Hepatocyte (in vitro differentiated cells): ENCODE measurements around the gene TENM4. TPM values are rescaled to one million over a fixed set of nuclear protein-coding genes. Genes with fewer than 3 reads are reported as not detected.

Experiments used
- DNase-seq: peaks from one replicate; pipeline ENCODE4 v3.0.0-alpha.2; 2016; ENCODE audit warnings: low spot score
- H2AFZ ChIP-seq: fragments of 200-600 bp; sonication (generic); 2 replicates; pipeline ENCODE4 v1.6.0; 2016; ENCODE audit warnings: antibody characterized with exemption, mild to moderate bottlenecking
- H3K27ac ChIP-seq: fragments of 200-600 bp; sonication (generic); 2 replicates; pipeline ENCODE4 v1.5.1; 2016; ENCODE audit warnings: mild to moderate bottlenecking
- H3K27me3 ChIP-seq: fragments of 200-600 bp; sonication (generic); 2 replicates; pipeline ENCODE4 v1.6.1; 2016
- H3K36me3 ChIP-seq: fragments of 200-600 bp; sonication (generic); replicated peaks from 2 replicates; pipeline ENCODE4 v1.5.1; 2016; ENCODE audit warnings: low read depth; ENCODE audit not compliant: insufficient read depth
- H3K4me1 ChIP-seq: fragments of 200-600 bp; sonication (generic); 2 replicates; pipeline ENCODE4 v1.5.1; 2016; ENCODE audit warnings: mild to moderate bottlenecking, moderate library complexity; ENCODE audit not compliant: insufficient read depth
- H3K4me2 ChIP-seq: fragments of 200-600 bp; sonication (generic); 2 replicates; pipeline ENCODE4 v1.6.0; 2016
- H3K4me3 ChIP-seq: fragments of 200-600 bp; sonication (generic); 2 replicates; pipeline ENCODE4 v1.5.1; 2016; ENCODE audit warnings: mild to moderate bottlenecking
- H3K79me2 ChIP-seq: fragments of 200-600 bp; sonication (generic); 2 replicates; pipeline ENCODE4 v1.6.0; 2017; ENCODE audit warnings: mild to moderate bottlenecking
- H3K9me2 ChIP-seq: fragments of 200-600 bp; sonication (generic); replicated peaks from 2 replicates; pipeline ENCODE4 v1.6.0; 2017; ENCODE audit warnings: mild to moderate bottlenecking; ENCODE audit not compliant: insufficient read depth
- H3K9me3 ChIP-seq: fragments of 200-600 bp; sonication (generic); 2 replicates; pipeline ENCODE4 v1.5.1; 2016; ENCODE audit warnings: low read depth, mild to moderate bottlenecking
- H4K20me1 ChIP-seq: fragments of 200-600 bp; sonication (generic); 2 replicates; pipeline ENCODE4 v1.6.0; 2016; ENCODE audit warnings: mild to moderate bottlenecking; ENCODE audit not compliant: insufficient read depth, poor library complexity, severe bottlenecking
- EZH2 ChIP-seq: fragments of 200-600 bp; sonication (generic); IDR thresholded peaks from 2 replicates; pipeline ENCODE4 v1.6.1; 2016; ENCODE audit warnings: antibody characterized with exemption, mild to moderate bottlenecking, borderline replicate concordance
- EZH2phosphoT487 ChIP-seq: fragments of 200-600 bp; sonication (generic); IDR thresholded peaks from one replicate; pipeline ENCODE4 v1.6.1; 2018; ENCODE audit warnings: antibody characterized with exemption, mild to moderate bottlenecking, low read depth, moderate library complexity; ENCODE audit not compliant: unreplicated experiment, severe bottlenecking
- WGBS: methylation state at CpG from one replicate; pipeline ENCODE4 v1.1.6; 2016; ENCODE audit warnings: low lambda C conversion rate; ENCODE audit errors: missing lambda C conversion rate; 5-methylcytosine and 5-hydroxymethylcytosine counted together
- polyA plus RNA-seq: library from polyadenylated mRNA; unstranded; fragments of >200 nt; fragmentation: Nextera tagmentation; extraction: Ambion mirVana; gene quantifications from 2 replicates; pipeline ENCODE4 v1.2.1, GENCODE V29; 2016
- total RNA-seq: library from RNA; depleted of rRNA; stranded (reverse); fragments of >200 nt; gene quantifications from 2 replicates; pipeline ENCODE4 v1.2.3, GENCODE V29; 2014
- TF ChIP-seq, protein P1 (sequence below): fragments of 200-600 bp; sonication (generic); IDR thresholded peaks from 2 replicates; pipeline ENCODE4 v1.5.1; 2016; ENCODE audit warnings: antibody characterized with exemption, mild to moderate bottlenecking; ENCODE audit not compliant: poor library complexity

The TENM4 gene
- total and polyA plus RNA-seq, 2 experiments from 2014 or later: 18.4 to 18.7 TPM

DNA sequence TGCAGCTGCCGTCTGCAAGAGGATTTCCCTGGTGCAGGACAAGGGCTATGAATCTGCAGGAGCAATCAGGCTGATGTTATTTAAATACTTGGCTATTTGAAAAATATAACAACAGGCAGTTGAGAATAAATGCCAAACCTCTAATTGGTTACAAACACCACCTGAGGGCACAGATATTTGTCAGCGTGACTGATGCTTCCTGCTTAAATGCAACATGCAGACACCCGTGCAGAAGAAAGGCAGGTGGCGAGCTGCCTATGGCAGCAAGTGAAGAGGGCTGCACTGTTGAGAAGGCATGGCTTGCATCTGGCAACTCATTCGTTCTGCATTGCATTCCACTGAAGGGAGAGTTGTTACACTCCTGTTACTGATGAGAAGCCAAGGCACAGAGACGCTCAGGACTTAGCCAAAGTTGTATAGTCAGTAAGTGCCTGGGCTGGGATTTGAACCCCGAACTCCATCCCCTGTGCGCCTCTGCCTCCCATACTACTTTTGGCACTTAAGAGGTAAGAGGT lies 350.6 kb downstream of the TENM4 start:
- 79% methylated on average over 8 of the region's 8 CpGs for WGBS
- Histone ChIP-seq H3K36me3 (no peaks in the 10 kb centered on the region), H3K4me2 (no peak overlapping the region), H3K4me3 (no peak overlapping the region), H2AFZ (no peak overlapping the region), H3K27ac (no peak overlapping the region), H3K9me3 (no peaks in the 10 kb centered on the region), H3K4me1 (peaks cover 35% of the 10 kb centered on the region), H3K79me2 (no peaks in the 10 kb centered on the region), H4K20me1 (no peaks in the 10 kb centered on the region), H3K9me2 (no peaks in the 10 kb centered on the region), H3K27me3 (no peaks in the 10 kb centered on the region)
- DNase-seq: no peak
- TF ChIP-seq, protein P1, sequence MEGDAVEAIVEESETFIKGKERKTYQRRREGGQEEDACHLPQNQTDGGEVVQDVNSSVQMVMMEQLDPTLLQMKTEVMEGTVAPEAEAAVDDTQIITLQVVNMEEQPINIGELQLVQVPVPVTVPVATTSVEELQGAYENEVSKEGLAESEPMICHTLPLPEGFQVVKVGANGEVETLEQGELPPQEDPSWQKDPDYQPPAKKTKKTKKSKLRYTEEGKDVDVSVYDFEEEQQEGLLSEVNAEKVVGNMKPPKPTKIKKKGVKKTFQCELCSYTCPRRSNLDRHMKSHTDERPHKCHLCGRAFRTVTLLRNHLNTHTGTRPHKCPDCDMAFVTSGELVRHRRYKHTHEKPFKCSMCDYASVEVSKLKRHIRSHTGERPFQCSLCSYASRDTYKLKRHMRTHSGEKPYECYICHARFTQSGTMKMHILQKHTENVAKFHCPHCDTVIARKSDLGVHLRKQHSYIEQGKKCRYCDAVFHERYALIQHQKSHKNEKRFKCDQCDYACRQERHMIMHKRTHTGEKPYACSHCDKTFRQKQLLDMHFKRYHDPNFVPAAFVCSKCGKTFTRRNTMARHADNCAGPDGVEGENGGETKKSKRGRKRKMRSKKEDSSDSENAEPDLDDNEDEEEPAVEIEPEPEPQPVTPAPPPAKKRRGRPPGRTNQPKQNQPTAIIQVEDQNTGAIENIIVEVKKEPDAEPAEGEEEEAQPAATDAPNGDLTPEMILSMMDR: no peak
- TF ChIP-seq EZH2phosphoT487 (no peak), EZH2 (no peak)

DNA sequence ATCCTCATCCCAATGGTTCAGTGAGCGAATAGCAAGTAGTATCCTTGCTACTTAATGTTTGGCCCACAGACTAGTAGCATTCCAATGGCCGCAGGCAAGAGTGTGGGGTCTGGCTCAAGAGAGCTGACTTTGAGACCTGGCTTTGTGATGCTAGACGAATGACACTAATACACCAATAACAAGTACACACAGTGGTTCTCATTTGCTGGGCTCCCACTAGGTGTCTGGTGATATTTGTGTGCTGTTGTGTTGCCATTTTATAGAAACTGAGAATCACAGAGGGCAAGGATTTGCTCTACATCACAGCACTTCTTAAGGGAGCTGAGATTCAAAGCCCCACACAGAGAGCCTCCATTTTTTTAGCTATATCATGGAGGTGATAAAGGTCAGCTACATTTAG lies 351.2 kb downstream of the TENM4 start:
- H3K79me2 ChIP-seq: no peaks in the 10 kb centered on the region
- H4K20me1 ChIP-seq: no peaks in the 10 kb centered on the region
- H3K4me1 ChIP-seq: peaks cover 35% of the 10 kb centered on the region
- H3K4me3 ChIP-seq: no peak overlapping the region
- H3K27me3 ChIP-seq: no peaks in the 10 kb centered on the region
- no peaks in the 10 kb centered on the region for H3K36me3 ChIP-seq
- H2AFZ ChIP-seq: no peak overlapping the region
- TF ChIP-seq, protein P1: no peak
- no peak for TF ChIP-seq EZH2phosphoT487
- no peak for TF ChIP-seq EZH2
- no peak for DNase-seq
- no peak overlapping the region for H3K4me2 ChIP-seq
- H3K9me2 ChIP-seq: no peaks in the 10 kb centered on the region
- no peaks in the 10 kb centered on the region for H3K9me3 ChIP-seq
- H3K27ac ChIP-seq: no peak overlapping the region
- 91% methylated on average over 3 of the region's 3 CpGs for WGBS

DNA sequence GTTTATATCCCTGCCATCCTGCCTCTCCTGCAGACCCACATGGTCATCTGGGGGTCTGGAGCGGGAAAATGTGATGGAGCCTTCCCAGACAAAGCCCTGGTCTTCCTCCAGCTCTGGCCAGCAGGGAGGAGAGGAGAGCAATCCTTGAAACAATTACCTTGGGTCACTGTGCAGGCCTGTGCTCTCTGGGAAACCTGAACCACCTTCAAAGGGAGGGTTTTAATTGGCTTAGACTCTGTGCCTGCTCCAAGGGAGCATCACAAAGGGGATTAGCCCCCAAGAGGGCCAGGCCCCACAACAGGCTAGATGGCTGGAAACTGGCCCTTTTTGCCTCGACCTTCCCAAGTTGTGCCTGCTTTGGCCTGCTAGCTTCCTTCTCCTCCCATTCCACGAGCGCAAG lies 351.9 kb downstream of the TENM4 start:
- no peak overlapping the region for H3K27ac ChIP-seq
- no peaks in the 10 kb centered on the region for H3K27me3 ChIP-seq
- no peak for DNase-seq
- TF ChIP-seq EZH2: no peak
- TF ChIP-seq, protein P1: no peak
- TF ChIP-seq EZH2phosphoT487: no peak
- 81% methylated on average over 4 of the region's 4 CpGs for WGBS
- H3K36me3 ChIP-seq: no peaks in the 10 kb centered on the region
- H3K4me2 ChIP-seq: no peak overlapping the region
- peaks cover 35% of the 10 kb centered on the region for H3K4me1 ChIP-seq
- H4K20me1 ChIP-seq: no peaks in the 10 kb centered on the region
- no peaks in the 10 kb centered on the region for H3K9me2 ChIP-seq
- H3K79me2 ChIP-seq: no peaks in the 10 kb centered on the region
- no peaks in the 10 kb centered on the region for H3K9me3 ChIP-seq
- H3K4me3 ChIP-seq: no peak overlapping the region
- no peak overlapping the region for H2AFZ ChIP-seq

DNA sequence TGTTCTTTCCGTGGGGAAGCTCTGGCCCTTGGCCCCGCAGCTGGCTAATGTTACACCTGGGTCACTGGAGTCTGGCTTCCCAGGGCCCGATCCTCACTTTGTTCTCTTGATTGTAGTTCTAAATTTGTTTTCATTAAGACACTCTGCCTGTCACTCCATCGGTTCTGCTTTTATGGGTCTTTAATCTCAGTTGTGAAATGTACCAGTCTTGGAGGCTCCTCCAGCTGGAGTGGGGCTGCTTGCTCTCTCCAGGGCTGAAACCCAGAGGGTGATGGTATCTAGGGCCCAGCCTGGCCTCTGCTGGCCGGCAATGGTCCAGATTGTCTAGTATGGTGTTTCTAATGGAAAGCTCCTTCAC lies 352.9 kb downstream of the TENM4 start:
- peak overlapping the region; percentile 60 for H3K4me2 ChIP-seq
- no peak overlapping the region for H3K4me3 ChIP-seq
- WGBS: 21% methylated on average over 5 of the region's 5 CpGs

More for the DNA sequence above, 352.9 kb downstream of the TENM4 start:
- no peaks in the 10 kb centered on the region for H3K36me3 ChIP-seq
- H3K4me1 ChIP-seq: peaks cover 35% of the 10 kb centered on the region
- H3K27me3 ChIP-seq: no peaks in the 10 kb centered on the region
- no peaks in the 10 kb centered on the region for H3K9me3 ChIP-seq
- peak; percentile 48 for DNase-seq
- H3K9me2 ChIP-seq: no peaks in the 10 kb centered on the region
- H3K79me2 ChIP-seq: no peaks in the 10 kb centered on the region
- peak overlapping the region; percentile 64 for H3K27ac ChIP-seq
- no peaks in the 10 kb centered on the region for H4K20me1 ChIP-seq
- H2AFZ ChIP-seq: peak overlapping the region; percentile 12
- TF ChIP-seq EZH2: no peak
- no peak for TF ChIP-seq EZH2phosphoT487
- TF ChIP-seq, protein P1: peak; percentile 25
